Epithelial cell of esophagus (primary cell): ENCODE data around the gene CTU1.

Experiments
- DNase-seq: peaks from one replicate; pipeline ENCODE4 v3.0.0; 2010; ENCODE audit warnings: low read depth
- H3K4me3 ChIP-seq: 2 replicates; pipeline ENCODE4 v1.5.1; 2011; ENCODE audit warnings: mild to moderate bottlenecking, low read length, control low read depth
- TF ChIP-seq, protein P1 (sequence below): IDR thresholded peaks from 2 replicates; pipeline ENCODE4 v1.5.1; 2011; ENCODE audit warnings: low read depth, mild to moderate bottlenecking, low read length, control low read depth, inconsistent platforms; ENCODE audit not compliant: insufficient read depth; ENCODE audit errors: missing control alignments

CTU1 gene

DNA sequence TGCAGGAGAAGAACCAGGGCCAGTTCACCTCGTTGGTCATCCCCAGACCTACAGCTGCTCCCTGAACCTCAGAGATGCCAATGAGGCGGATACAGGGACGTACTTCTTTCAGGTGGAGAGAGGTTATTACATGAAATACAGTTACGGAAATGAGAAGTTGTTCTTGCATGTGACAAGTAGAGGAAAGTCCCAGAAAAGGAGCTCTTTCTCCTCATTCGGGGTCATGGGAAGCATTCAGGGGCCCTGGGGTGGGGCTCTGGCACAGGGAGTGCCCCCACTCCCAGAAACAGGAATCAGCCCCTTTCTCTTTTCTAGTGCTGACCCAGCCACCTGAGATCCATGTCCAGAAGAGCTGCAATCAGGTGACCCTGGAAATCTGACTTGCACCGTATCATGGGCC lies 12.0 kb upstream of the CTU1 start:
- TF ChIP-seq, protein P1, sequence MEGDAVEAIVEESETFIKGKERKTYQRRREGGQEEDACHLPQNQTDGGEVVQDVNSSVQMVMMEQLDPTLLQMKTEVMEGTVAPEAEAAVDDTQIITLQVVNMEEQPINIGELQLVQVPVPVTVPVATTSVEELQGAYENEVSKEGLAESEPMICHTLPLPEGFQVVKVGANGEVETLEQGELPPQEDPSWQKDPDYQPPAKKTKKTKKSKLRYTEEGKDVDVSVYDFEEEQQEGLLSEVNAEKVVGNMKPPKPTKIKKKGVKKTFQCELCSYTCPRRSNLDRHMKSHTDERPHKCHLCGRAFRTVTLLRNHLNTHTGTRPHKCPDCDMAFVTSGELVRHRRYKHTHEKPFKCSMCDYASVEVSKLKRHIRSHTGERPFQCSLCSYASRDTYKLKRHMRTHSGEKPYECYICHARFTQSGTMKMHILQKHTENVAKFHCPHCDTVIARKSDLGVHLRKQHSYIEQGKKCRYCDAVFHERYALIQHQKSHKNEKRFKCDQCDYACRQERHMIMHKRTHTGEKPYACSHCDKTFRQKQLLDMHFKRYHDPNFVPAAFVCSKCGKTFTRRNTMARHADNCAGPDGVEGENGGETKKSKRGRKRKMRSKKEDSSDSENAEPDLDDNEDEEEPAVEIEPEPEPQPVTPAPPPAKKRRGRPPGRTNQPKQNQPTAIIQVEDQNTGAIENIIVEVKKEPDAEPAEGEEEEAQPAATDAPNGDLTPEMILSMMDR: no peak
- H3K4me3 ChIP-seq: no peak overlapping the region
- DNase-seq: no peak

DNA sequence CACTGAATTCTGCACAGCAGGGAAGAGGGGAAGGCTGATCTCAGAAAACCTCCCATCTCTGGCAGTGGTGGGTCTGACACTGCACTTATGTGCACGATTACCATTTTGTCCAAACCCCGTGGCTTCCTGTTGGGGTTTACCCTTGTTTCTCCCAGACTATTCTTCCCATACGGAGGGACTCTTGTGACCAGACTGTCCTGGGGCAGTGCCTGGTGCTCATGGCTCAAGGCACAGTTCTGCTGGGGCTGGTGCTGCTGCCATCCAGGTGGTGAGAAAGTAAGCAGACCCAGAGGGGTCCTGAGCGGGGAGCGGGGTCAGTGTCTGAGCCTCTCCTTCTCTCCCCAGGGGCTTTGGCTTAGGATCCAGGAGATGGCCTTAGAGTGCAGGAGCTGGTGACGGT lies 11.4 kb upstream of the CTU1 start:
- no peak overlapping the region for H3K4me3 ChIP-seq
- TF ChIP-seq, protein P1: no peak
- DNase-seq: no peak

DNA sequence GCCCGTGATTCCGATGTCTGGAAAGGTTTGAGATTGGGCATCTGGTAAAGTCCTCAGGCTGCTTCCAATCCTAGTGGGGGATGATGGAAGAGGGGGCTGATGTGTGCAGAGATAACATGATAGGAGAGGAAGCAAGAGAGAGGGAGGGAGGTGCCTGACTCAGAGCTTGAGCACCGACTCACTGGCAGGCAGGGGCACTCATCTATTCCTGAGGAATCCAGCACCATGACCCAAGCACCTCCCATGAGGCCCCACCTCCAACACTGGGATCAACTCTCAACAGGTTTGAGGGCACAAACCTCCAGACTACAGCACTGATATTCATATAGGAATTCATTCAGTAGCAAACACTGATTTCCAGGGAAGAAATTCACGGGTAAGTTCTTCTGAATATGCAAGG lies 10.9 kb upstream of the CTU1 start:
- TF ChIP-seq, protein P1: no peak
- peak; percentile 7 for DNase-seq
- H3K4me3 ChIP-seq: no peak overlapping the region

DNA sequence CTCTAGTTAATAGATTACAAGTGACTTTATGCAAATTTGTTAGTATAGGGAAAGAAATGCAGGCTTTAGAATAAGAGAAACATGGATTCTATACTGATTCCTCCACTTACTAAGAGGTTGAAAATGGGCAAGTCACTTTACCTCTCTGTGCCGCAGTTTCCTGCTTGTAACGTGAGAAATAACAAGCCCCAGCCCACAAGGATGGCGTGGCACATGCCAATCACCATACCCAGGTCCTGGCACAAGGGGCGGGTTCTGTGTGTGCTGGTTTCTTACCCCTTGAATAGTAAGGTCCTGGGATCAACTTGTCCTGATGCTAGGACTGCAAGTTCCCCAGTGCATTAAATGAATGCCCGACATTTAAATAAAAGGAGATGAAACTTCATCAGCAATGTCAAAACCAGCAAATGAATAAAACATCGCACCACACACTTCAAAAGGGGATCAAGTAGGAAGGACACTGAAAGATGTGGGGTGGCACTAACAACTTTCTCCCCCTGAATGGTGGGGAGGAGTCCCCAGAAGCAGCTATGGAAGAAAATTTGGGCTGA lies 8.6 kb upstream of the CTU1 start:
- TF ChIP-seq, protein P1: no peak
- H3K4me3 ChIP-seq: no peak overlapping the region
- DNase-seq: no peak

DNA sequence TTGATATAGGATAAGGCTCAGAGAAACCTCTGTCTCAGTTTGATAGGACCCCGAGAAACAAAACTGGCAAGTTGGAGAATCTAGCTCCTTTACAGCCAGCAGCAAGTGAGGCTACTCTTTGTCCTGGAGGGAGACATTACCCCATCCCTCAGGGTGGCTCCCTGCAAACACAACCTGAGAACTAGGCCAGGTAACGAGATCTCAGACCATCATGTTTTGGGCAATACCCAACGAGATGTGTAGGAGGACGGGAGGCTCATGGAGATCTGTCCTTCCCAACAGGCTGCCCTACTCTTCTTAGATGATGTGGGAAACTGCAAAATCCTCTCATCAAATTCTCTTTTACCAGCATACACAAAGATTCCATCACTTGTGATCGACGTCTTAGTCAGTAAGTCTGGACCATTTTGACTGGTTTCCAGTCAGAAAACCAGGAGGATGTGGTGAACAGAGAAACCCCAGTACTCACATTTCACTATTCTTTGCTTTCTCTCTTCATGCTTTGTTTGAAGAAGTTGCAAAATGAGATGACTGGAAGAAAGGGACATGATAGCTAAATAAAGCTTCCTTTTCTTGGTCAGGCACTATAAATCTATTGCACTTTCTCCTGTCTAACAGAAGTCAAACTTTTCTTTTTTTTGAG lies 6.0 kb upstream of the CTU1 start:
- no peak for DNase-seq
- TF ChIP-seq, protein P1: no peak

DNA sequence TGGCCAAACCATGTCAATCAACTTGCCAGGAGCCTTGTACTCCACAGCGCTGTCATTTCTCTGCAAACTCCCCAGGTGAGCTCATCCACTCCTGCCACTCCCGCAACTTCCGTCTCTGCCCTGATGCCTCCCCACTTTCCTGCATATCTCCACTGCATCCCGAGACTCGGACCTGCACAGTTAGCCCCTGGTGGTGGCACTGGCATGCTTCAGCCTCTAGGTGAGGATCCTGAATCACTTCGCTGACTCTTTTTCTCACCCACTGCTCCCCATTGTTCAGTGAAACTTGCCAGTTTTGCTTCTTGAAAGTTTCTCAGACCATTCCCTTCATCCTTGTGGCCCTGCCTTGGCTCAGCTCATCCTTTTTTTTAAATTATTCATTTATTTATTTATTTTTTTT lies 3.4 kb upstream of the CTU1 start:
- no peak overlapping the region for H3K4me3 ChIP-seq
- peak; percentile 23 for DNase-seq
- TF ChIP-seq, protein P1: peak; percentile 45

More for the DNA sequence above, 6.0 kb upstream of the CTU1 start:
- H3K4me3 ChIP-seq: no peak overlapping the region

DNA sequence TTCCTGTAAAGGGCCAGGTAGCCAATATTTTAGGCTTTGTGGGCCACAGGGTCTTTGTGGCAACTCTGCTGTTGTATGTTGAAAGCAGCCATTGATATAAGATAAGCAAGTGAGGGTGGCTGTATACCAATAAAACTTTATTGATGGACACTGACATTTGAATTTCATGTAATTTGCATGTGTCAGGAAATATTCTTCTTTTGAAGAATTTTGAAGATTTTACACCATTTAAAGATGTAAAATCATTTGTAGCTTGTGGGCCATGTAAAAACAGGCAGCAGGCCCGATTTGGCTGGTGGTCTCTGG lies 2.4 kb upstream of the CTU1 start:
- TF ChIP-seq, protein P1: no peak
- no peak for DNase-seq
- no peak overlapping the region for H3K4me3 ChIP-seq
